GM13976 (cell line): Measurements from ENCODE around the gene MAPK8IP3.
"Not testable (repeated sequence)": the region's sequence is repeated elsewhere in the genome, so short reads cannot be mapped to it uniquely, and the experiment has no call there.

ENCODE experiments used
- DNase-seq: peaks from one replicate; pipeline ENCODE4 v3.0.0; 2012; ENCODE audit warnings: low spot score
- in situ Hi-C: fragments of 300-500 bp; cut with MboI; formaldehyde crosslinking; loops from one replicate; pipeline ENCODE4 v1.12.0; 2022; ENCODE audit warnings: low sequenced_read_pairs, mixed read lengths, inconsistent platforms; ENCODE audit not compliant: unreplicated experiment
- TF ChIP-seq, protein P1 (sequence below): IDR thresholded peaks from 2 replicates; pipeline ENCODE4 v1.5.1; 2012; ENCODE audit warnings: borderline replicate concordance, mild to moderate bottlenecking; ENCODE audit not compliant: insufficient read depth; ENCODE audit errors: extremely low read depth, missing control alignments, control extremely low read depth

MAPK8IP3 gene

DNA sequence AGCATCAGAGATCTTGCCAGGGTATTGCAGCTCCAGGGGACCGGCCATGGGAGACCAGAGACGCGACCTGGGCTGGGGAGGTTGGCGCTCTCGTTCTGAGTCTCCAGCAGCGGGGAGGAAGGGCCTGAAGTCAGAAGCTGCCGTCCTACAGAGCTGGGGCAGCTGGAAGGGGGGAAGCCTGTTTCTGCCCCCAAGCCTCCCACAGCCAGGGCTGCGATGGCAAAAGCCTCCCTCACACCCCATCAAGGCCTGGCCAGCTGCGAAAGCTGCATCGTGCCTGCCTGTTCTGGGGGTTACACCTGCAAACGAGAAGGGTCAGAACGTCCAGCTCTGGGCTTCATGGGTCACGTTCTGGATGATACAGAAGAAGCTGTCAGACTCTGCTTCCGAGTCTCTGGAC lies 26.1 kb downstream of the MAPK8IP3 start:
- DNase-seq: no peak
- TF ChIP-seq, protein P1, sequence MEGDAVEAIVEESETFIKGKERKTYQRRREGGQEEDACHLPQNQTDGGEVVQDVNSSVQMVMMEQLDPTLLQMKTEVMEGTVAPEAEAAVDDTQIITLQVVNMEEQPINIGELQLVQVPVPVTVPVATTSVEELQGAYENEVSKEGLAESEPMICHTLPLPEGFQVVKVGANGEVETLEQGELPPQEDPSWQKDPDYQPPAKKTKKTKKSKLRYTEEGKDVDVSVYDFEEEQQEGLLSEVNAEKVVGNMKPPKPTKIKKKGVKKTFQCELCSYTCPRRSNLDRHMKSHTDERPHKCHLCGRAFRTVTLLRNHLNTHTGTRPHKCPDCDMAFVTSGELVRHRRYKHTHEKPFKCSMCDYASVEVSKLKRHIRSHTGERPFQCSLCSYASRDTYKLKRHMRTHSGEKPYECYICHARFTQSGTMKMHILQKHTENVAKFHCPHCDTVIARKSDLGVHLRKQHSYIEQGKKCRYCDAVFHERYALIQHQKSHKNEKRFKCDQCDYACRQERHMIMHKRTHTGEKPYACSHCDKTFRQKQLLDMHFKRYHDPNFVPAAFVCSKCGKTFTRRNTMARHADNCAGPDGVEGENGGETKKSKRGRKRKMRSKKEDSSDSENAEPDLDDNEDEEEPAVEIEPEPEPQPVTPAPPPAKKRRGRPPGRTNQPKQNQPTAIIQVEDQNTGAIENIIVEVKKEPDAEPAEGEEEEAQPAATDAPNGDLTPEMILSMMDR: no peak
- in situ Hi-C loops: no loop called here

DNA sequence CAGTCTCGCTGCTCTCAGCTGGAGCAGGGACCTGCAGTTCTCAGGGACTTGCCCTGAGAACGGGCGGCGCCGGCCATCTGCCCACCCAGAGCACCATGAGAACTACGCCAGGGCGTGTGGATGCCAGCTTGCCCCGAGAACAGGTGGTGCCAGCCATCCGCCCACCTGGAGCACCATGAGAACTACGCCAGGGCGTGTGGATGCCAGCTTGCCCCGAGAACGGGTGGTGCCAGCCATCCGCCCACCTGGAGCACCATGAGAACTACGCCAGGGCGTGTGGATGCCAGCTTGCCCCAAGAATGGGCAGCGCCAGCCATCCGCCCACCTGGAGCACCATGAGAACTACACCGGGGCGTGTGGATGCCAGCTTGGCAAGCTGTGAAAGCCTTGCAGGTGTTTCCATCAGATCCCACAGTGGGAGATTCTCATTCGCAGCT lies 26.6 kb downstream of the MAPK8IP3 start:
- in situ Hi-C loops, DNase-seq: not testable (repeated sequence)

DNA sequence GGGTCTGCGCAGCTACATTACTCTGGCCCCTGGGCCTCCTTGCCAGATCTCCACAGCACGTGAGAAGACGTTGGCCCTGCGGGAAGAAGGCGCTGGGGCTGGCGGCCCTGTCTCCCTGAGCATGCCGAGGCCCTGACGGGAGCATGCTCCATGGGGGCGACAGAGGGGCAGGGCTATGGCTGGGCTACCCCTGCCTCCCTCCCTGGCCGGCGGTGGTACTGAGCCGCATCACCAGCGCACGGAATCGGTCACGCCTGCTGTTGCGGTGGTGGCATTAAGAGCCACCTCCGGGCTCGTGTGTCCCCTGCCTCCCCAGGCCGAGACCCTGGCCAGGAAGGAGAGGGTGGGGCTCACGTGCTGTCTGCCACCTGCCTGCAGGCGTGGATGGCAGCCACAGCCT lies 28.1 kb downstream of the MAPK8IP3 start:
- TF ChIP-seq, protein P1: no peak
- DNase-seq: no peak
- in situ Hi-C loops: no loop called here

DNA sequence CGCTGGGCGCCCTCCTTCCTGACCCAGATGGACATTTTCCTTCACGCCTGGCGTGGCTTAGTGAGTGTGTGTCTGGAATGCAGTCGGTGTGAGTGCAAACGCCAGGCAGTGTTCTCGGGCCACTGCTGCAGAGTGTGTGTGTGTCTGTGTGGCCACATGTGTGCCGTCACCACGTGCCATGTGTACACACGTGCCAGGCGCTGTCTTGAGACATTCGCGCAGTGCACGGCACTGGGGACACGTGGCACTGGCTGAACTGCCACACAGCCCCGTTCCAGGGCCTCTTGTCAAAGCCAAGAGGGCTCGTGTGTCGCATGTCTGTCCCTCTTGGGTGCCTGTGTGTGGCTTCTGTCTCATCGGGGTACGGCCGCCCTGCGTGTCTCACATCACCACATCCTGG lies 28.8 kb downstream of the MAPK8IP3 start:
- in situ Hi-C loops: no loop called here
- TF ChIP-seq, protein P1: no peak
- DNase-seq: no peak

DNA sequence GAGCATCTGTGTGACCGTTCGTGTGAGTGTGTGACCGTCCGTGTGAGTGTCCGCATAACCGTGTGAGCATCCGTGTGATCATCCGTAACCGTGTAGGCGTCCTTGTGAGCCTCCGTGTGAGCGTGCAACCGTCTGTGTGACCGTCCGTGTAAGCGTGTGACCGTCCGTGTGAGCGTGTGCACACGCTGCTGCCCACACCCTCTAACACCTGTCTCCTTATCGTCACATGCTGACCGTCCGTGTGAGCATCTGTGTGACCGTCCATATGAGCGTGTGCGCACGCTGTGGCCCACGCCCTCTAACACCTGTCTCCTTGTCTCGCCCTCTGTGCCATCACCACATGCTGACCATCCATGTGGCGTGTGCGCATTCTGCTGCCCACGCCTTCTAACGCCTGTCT lies 34.2 kb downstream of the MAPK8IP3 start:
- in situ Hi-C loops: no loop called here
- TF ChIP-seq, protein P1: no peak
- no peak for DNase-seq

DNA sequence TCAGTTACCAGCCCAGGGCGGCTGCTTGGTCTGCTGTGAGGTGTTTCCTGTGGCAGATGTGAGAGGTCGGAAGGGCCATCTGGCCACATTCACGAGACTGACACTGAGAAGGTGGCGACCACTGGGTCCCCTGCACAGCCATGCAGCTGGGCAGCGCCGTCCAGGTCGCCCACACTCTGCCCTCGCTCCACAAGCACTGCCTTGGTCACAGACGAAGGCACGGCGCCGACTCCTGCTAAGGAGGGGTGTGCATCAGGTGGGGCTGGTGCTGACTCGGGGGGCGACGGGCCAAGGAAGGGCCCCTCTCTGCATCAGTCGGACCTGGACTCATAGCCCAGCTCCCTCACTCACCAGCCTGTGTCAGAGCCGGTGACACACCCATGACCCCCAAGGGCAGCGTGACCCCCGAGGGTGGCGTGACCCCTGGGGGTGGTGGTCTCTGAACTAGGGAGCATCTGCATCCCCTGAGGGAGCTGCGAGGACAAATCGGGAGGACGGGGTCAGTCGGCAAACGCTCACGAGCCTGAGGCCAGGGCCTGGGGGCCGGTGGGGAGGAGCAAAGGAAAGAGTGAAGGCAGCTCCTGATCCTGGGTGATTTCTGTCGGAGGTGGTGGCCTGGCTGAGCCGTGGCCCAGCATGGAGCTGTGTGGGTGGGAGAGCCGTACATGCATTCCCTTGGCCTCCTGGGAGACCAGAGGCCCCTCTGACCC lies 34.9 kb downstream of the MAPK8IP3 start:
- DNase-seq: no peak
- in situ Hi-C loops: no loop called here
- TF ChIP-seq, protein P1: no peak

DNA sequence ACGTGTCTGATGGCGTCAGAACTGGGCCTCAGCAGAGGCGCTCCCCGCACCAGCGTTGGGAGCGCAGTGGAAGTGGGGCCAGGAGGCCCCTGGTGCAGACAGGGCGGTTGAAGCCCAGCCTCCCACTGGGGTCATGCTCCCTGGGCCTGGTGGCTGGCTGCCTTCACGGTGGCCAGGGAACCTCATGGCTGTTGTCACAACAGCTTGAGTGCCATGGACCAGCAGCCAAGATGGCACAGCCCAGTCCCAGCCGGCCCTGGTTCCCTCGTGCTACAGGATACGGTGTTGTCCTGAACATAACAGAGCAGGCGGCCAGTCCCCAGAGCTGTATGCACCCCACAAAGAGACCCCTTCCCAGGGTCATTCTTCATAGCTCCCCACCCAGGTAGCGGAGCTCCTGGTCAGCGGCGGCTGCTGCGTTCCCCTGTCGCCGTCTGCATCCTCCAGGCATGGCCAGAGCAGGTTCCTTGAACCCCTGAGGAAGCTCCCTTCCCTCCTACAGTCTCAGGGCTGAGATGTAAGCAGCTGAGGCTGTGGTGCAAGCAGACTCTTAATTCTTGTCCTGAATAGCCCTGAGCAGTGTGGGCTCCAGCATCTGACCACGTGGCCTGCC lies 35.7 kb downstream of the MAPK8IP3 start:
- in situ Hi-C loops: no loop called here
- no peak for DNase-seq

More for the DNA sequence above, 35.7 kb downstream of the MAPK8IP3 start:
- TF ChIP-seq, protein P1: no peak
